Endothelial cell of umbilical vein (primary cell): Measurements from ENCODE around the gene GOLGA6L1. TPM values are rescaled to one million over a fixed set of nuclear protein-coding genes. Genes with fewer than 3 reads are reported as not detected.
"Not testable (repeated sequence)": the region's sequence is repeated elsewhere in the genome, so short reads cannot be mapped to it uniquely, and the experiment has no call there.

Source experiments
- BruUV-seq: library from RNA; stranded (reverse); fragments of 400-500 nt; replicated peaks from 2 replicates; lab custom pipeline; 2021; lab: Mats Ljungman, UMichigan
- CTCF ChIA-PET: fragments of 300-600, 350-600 bp; sonication (Branson Sonifier 250); formaldehyde crosslinking; loops from one replicate; lab custom pipeline; 2021; ENCODE audit warnings: antibody characterized with exemption, inconsistent platforms; lab: Charles Lee
- POLR2A ChIA-PET: fragments of 300-600, 350-600 bp; sonication (Branson Sonifier 250); formaldehyde crosslinking; loops from one replicate; lab custom pipeline; 2021; ENCODE audit warnings: antibody characterized with exemption, inconsistent platforms; lab: Charles Lee
- DNase-seq: peaks from one replicate; pipeline ENCODE4 v3.0.0-alpha.2; 2011; ENCODE audit warnings: low read depth, low spot score
- FAIRE-seq: peaks from 2 replicates; lab custom pipeline; 2011; peaks lifted over from hg19 to GRCh38; lab: Jason Lieb, UNC
- H2AFZ ChIP-seq: 2 replicates; pipeline ENCODE4 v1.6.0; 2012; ENCODE audit warnings: low read depth, low read length, control low read depth, inconsistent platforms
- H3K27ac ChIP-seq: 2 replicates; pipeline ENCODE4 v1.5.1; 2011; ENCODE audit warnings: low read depth, mild to moderate bottlenecking, control low read depth, low read length, moderate library complexity; ENCODE audit not compliant: insufficient read depth
- H3K27me3 ChIP-seq, 2 experiments: 2 replicates each; pipeline versions ENCODE4 v1.6.0 to v1.6.1; 2011; ENCODE audit warnings: low read length in 2 of 2, mixed read lengths in 1 of 2; ENCODE audit not compliant: control insufficient read depth in 2 of 2, insufficient read depth in 2 of 2
- H3K36me3 ChIP-seq, 2 experiments: 2 replicates in 1 of 2; 3 replicates in 1 of 2; pipeline ENCODE4 v1.5.1; 2011; ENCODE audit warnings: low read length in 2 of 2, mild to moderate bottlenecking in 1 of 2, moderate library complexity in 1 of 2; ENCODE audit not compliant: control insufficient read depth in 2 of 2, insufficient read depth in 2 of 2; ENCODE audit errors: extremely low read depth in 1 of 2
- H3K4me1 ChIP-seq: 3 replicates; pipeline ENCODE4 v1.5.1; 2011; ENCODE audit warnings: mild to moderate bottlenecking, low read length; ENCODE audit not compliant: control insufficient read depth, insufficient read depth; ENCODE audit errors: extremely low read depth
- H3K4me2 ChIP-seq: 2 replicates; pipeline ENCODE4 v1.6.1; 2011; ENCODE audit warnings: low read length, control low read depth, mixed read lengths; ENCODE audit not compliant: insufficient read depth
- H3K4me3 ChIP-seq, 3 experiments: fragments of 200-600 bp in 1 of 3; sonication (generic), shearing (Covaris generic) in 1 of 3; replicated peaks in 1 of 3; 2 replicates each; pipeline ENCODE4 v1.5.1; 2011 to 2016; ENCODE audit warnings: control low read depth in 3 of 3, low read length in 3 of 3, mild to moderate bottlenecking in 2 of 3, inconsistent platforms in 1 of 3, low read depth in 1 of 3, moderate library complexity in 1 of 3; ENCODE audit not compliant: insufficient read depth in 1 of 3
- H3K79me2 ChIP-seq: 2 replicates; pipeline ENCODE4 v1.6.0; 2012; ENCODE audit warnings: low read length, inconsistent platforms; ENCODE audit not compliant: control insufficient read depth, insufficient read depth
- H3K9ac ChIP-seq: replicated peaks from 2 replicates; pipeline ENCODE3; 2011; ENCODE audit warnings: low read length, control low read depth; ENCODE audit not compliant: insufficient read depth; ENCODE audit errors: extremely low read depth
- H3K9me1 ChIP-seq: replicated peaks from 3 replicates; pipeline ENCODE4 v1.6.0; 2011; ENCODE audit warnings: mild to moderate bottlenecking, low read length; ENCODE audit not compliant: control insufficient read depth, insufficient read depth; ENCODE audit errors: extremely low read depth
- H3K9me3 ChIP-seq: replicated peaks from 2 replicates; pipeline ENCODE4 v1.5.1; 2012; ENCODE audit warnings: low read length, inconsistent platforms; ENCODE audit not compliant: control insufficient read depth, insufficient read depth
- H4K20me1 ChIP-seq: replicated peaks from 2 replicates; pipeline ENCODE3; 2011; ENCODE audit warnings: mild to moderate bottlenecking, low read length; ENCODE audit not compliant: control insufficient read depth, insufficient read depth; ENCODE audit errors: extremely low read depth
- EZH2 ChIP-seq: IDR thresholded peaks from 2 replicates; pipeline ENCODE4 v1.6.1; 2012; ENCODE audit warnings: borderline replicate concordance, low read depth, mild to moderate bottlenecking, moderate library complexity, low read length, inconsistent platforms; ENCODE audit not compliant: severe bottlenecking
- FOS ChIP-seq: IDR thresholded peaks from 2 replicates; pipeline ENCODE4 v1.6.1; 2011; ENCODE audit warnings: mild to moderate bottlenecking, low read length, moderate library complexity, borderline replicate concordance; ENCODE audit not compliant: insufficient read depth
- GATA2 ChIP-seq: IDR thresholded peaks from 2 replicates; pipeline ENCODE4 v1.7.0; 2011; ENCODE audit warnings: low read depth, mild to moderate bottlenecking, moderate library complexity, mixed read lengths, low read length; ENCODE audit not compliant: insufficient read length, insufficient read depth
- JUN ChIP-seq: IDR thresholded peaks from 2 replicates; pipeline ENCODE4 v1.6.1; 2011; ENCODE audit warnings: borderline replicate concordance, low read depth; ENCODE audit not compliant: insufficient read length, insufficient read depth
- MYC ChIP-seq: IDR thresholded peaks from one replicate; pipeline ENCODE4 v1.6.1; 2011; ENCODE audit warnings: mild to moderate bottlenecking, low read depth, low read length
- POLR2A ChIP-seq: IDR thresholded peaks from 2 replicates; pipeline ENCODE4 v1.6.1; 2012; ENCODE audit warnings: low read depth, mild to moderate bottlenecking, control low read depth, low read length
- POLR2AphosphoS5 ChIP-seq: IDR thresholded peaks from 2 replicates; pipeline ENCODE4 v1.6.1; 2012; ENCODE audit warnings: low read depth, mild to moderate bottlenecking, control low read depth, low read length, moderate library complexity; ENCODE audit not compliant: insufficient read depth
- dilution Hi-C: fragments of 300-500 bp; cut with MboI; formaldehyde crosslinking; loops from one replicate; pipeline ENCODE4 v1.15.0; 2019; ENCODE audit warnings: low sequenced_read_pairs; ENCODE audit not compliant: extremely low pct_ligation_motif_present
- intact Hi-C: fragments of 100-400 bp; cut with micrococcal nuclease; formaldehyde crosslinking; loops from one replicate; pipeline ENCODE4 v1.10.0; 2022
- polyA plus RNA-seq, 4 experiments: library from polyadenylated mRNA; depleted of rRNA in 3 of 4; stranded (reverse) in 3 of 4; unstranded in 1 of 4; fragments of >200 nt; gene quantifications; 2 replicates each; pipeline versions ENCODE4 v1.2.1 to v1.2.3, GENCODE V29; 2011 to 2012; ENCODE audit warnings: missing spikeins in 1 of 4
- total RNA-seq: library from RNA; stranded (reverse); gene quantifications from 2 replicates; pipeline ENCODE4 v1.2.3, GENCODE V29; 2021
- TF ChIP-seq, protein P1 (sequence below), 2 donors: IDR thresholded peaks; 1 replicate in 1 of 2; 2 replicates in 1 of 2; pipeline ENCODE4 v1.5.1; 2011; ENCODE audit warnings: low read length in 2 of 2, mild to moderate bottlenecking in 2 of 2, moderate library complexity in 2 of 2, control low read depth in 1 of 2, inconsistent platforms in 1 of 2, low read depth in 1 of 2; ENCODE audit not compliant: insufficient read depth in 1 of 2; ENCODE audit errors: extremely low read depth in 1 of 2
- TF ChIP-seq, protein P2 (sequence below): IDR thresholded peaks from 2 replicates; pipeline ENCODE4 v1.6.1; 2011; ENCODE audit not compliant: insufficient read depth, insufficient read length

GOLGA6L1 gene
- total and polyA plus RNA-seq, 2 donors (not counting 3 experiments of a cell fraction or from before 2014, with no cell fraction given) = not detected

DNA sequence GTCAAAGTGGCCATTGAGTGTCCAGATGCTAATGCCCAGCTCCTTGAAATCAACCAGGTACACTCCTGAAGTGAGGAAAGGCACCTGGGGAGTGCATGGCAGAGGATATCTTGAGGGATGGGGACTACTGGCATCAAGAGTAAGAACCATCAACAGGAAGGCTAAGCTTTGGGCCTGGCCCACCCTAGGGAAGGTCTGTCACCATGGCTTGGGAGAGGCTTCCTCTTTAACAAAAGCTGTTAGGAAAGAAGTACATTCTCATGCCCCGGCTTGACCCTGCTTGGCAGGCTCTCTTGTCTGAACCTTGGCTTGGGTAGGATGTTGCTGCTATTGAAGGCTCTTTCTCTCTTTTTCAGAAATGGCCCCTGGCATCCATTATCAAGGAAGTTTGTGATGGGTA is 53.5 kb downstream of the GOLGA6L1 start:
- H3K36me3 ChIP-seq = no peaks in the 10 kb centered on the region
- intact Hi-C loops (no loop called here), dilution Hi-C loops (no loop called here)
- FAIRE-seq (no peak), DNase-seq (no peak)
- no peak overlapping the region for H3K9ac ChIP-seq
- CTCF ChIA-PET = no interaction called here
- H3K4me3 ChIP-seq = no peak overlapping the region
- H4K20me1 ChIP-seq = no peaks in the 10 kb centered on the region
- H3K9me1 ChIP-seq = no peaks in the 10 kb centered on the region
- BruUV-seq = no TSS peak
- TF ChIP-seq GATA2 = no peak
- TF ChIP-seq POLR2AphosphoS5 = no peak
- no peak for TF ChIP-seq FOS
- no peak for TF ChIP-seq EZH2
- TF ChIP-seq, protein P1, sequence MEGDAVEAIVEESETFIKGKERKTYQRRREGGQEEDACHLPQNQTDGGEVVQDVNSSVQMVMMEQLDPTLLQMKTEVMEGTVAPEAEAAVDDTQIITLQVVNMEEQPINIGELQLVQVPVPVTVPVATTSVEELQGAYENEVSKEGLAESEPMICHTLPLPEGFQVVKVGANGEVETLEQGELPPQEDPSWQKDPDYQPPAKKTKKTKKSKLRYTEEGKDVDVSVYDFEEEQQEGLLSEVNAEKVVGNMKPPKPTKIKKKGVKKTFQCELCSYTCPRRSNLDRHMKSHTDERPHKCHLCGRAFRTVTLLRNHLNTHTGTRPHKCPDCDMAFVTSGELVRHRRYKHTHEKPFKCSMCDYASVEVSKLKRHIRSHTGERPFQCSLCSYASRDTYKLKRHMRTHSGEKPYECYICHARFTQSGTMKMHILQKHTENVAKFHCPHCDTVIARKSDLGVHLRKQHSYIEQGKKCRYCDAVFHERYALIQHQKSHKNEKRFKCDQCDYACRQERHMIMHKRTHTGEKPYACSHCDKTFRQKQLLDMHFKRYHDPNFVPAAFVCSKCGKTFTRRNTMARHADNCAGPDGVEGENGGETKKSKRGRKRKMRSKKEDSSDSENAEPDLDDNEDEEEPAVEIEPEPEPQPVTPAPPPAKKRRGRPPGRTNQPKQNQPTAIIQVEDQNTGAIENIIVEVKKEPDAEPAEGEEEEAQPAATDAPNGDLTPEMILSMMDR (IDR thresholded peaks at IDR 0.05; ENCODE audit: extremely low read depth in 1 of 2, insufficient read depth in 1 of 2, low read depth in 1 of 2, low read length in 2 of 2) = no peak
- no peak for TF ChIP-seq POLR2A
- TF ChIP-seq MYC = no peak
- TF ChIP-seq, protein P2, sequence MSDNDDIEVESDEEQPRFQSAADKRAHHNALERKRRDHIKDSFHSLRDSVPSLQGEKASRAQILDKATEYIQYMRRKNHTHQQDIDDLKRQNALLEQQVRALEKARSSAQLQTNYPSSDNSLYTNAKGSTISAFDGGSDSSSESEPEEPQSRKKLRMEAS = no peak
- no peak for TF ChIP-seq JUN
- H3K4me2 ChIP-seq = no peak overlapping the region
- no peaks in the 10 kb centered on the region for H3K79me2 ChIP-seq
- H3K27ac ChIP-seq = no peak overlapping the region
- H3K4me1 ChIP-seq = no peaks in the 10 kb centered on the region
- no peaks in the 10 kb centered on the region for H3K27me3 ChIP-seq
- POLR2A ChIA-PET = no interaction called here
- no peak overlapping the region for H2AFZ ChIP-seq
- no peaks in the 10 kb centered on the region for H3K9me3 ChIP-seq

DNA sequence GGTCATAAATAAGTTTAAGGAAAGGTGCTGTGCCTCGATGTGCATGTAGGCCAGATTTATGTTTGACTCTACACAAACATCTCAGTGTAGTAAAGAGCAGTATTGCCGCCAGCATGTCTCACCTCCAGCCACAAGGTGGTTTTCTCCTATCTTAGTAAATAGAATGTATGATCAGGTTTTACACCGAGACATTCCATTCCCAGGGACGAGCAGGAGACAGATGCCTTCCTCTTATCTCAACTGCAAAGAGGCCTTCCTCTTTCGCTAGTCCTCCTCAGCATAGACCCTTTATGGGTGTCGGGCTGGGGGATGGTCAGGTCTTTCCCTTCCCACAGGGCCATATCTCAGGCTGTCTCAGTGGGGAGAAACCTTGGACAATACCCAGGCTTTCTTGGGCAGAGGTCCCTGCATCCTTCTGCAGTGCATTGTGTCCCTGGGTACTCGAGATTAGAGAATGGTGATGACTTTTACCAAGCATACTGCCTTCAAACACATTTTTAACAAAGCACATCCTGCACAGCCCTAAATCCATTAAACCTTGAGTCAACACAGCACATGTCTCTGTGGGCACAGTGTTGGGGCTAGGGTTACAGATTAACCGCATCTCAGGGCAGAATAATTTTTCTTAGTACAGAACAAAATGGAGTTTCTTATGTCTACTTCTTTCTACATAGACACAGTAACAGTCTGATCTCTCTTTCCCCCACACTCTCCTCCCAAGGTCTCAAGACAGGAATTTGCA is 54.5 kb downstream of the GOLGA6L1 start:
- H4K20me1 ChIP-seq, H3K27me3 ChIP-seq, H3K27ac ChIP-seq, H2AFZ ChIP-seq, H3K79me2 ChIP-seq, H3K9me1 ChIP-seq, FAIRE-seq, H3K4me2 ChIP-seq, H3K4me1 ChIP-seq, BruUV-seq, POLR2A ChIA-PET, CTCF ChIA-PET, DNase-seq, H3K9ac ChIP-seq, H3K9me3 ChIP-seq, H3K36me3 ChIP-seq, H3K4me3 ChIP-seq, dilution Hi-C loops, intact Hi-C loops: not testable (repeated sequence)
